Stimulated activated memory B cell treated with anti-CD40 and anti-IgM and Interleukin-4, amounts not matched to agents 10 μg/mL and 1 μg/mL and 100 μg/mL, for 72 hours (primary cell): ENCODE data around the gene SRMS.

Experiments
- ATAC-seq: fragments of 150-1000 bp; cut with Tn5 transposase; 2 replicates; pipeline ENCODE4 v1.10.0; 2021
- H3K27ac Mint-ChIP-seq: one replicate; pipeline ENCODE4 v1.8.0; 2022; ENCODE audit warnings: mild to moderate bottlenecking, mixed read lengths
- H3K27me3 Mint-ChIP-seq: one replicate; pipeline ENCODE4 v1.8.0; 2022; ENCODE audit warnings: mixed read lengths
- H3K36me3 Mint-ChIP-seq: one replicate; pipeline ENCODE4 v1.8.0; 2022; ENCODE audit warnings: mixed read lengths
- H3K4me1 Mint-ChIP-seq: one replicate; pipeline ENCODE4 v1.8.0; 2022; ENCODE audit warnings: mixed read lengths
- H3K4me3 Mint-ChIP-seq: one replicate; pipeline ENCODE4 v1.8.0; 2022; ENCODE audit warnings: mild to moderate bottlenecking, moderate library complexity, mixed read lengths
- H3K9me3 Mint-ChIP-seq: one replicate; pipeline ENCODE4 v1.8.0; 2022; ENCODE audit warnings: mixed read lengths

SRMS gene

DNA sequence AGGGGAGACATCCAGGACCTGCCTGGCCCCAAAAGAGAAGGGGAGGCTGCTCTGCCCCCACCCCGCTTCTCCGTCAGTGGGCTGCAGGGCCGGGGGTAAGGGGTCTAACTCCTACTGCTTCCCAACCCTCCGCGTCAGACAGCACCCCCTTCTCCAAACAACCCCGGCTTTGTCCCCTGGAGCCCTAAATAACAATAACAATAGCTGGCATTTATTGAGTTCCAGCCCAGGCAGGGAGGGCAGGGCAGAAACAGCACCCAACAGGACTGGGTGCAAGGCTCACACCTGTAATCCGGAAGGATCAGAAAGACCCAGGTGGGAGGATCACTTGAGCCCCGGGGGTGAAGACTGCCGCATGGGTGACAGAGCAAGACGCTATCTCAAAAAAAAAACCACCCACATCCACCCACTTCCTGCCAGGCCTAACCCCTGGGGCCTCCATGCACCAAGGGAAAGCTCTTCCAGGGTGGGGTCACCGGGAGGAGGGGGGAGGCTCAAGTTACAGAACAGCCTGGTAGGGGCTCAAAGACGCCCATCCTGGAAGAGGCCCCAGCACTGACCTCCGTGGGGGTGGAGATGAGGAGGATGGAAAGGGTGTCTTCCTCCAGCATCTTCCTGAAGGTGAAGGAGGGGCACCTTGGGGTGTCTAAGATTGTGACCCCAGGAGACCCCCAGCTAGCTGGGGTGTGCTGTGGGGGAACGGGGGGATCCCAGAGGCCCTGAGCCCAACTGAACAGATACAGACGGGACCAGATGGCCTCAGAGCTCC lies 5.1 kb upstream of the SRMS start:
- Mint-ChIP-seq H3K36me3 (no peaks in the 10 kb centered on the region), H3K9me3 (no peaks in the 10 kb centered on the region), H3K27me3 (peaks cover 24% of the 10 kb centered on the region), H3K4me3 (peak overlapping the region; percentile 77), H3K27ac (peak overlapping the region; percentile 76), H3K4me1 (peaks cover 57% of the 10 kb centered on the region)
- ATAC-seq: peak; percentile 56

DNA sequence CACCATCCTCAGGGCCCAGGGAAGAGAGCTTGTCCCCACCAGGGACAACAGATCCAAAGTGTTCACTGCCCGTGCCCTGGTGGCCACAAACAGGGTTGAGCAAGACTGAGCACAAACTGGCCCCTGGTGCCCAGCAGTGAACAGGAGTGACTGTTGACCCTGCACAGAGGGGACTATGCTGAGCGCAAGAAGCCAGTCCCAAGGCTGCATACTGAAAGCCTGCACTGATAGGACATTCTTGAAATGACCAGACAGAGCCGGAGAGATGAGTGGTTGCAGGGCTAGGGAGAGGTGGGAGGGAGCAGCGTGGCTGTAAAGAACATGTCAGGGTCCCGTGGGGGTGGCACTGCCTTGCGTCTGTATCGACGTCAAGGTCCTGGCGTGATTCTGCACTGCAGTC lies 3.5 kb upstream of the SRMS start:
- no peak overlapping the region for H3K4me3 Mint-ChIP-seq
- peaks cover 65% of the 10 kb centered on the region for H3K4me1 Mint-ChIP-seq
- peaks cover 32% of the 10 kb centered on the region for H3K27me3 Mint-ChIP-seq
- no peak for ATAC-seq
- H3K36me3 Mint-ChIP-seq: no peaks in the 10 kb centered on the region
- H3K9me3 Mint-ChIP-seq: no peaks in the 10 kb centered on the region
- H3K27ac Mint-ChIP-seq: no peak overlapping the region

GRCh38 chr20:63549679-63550282 lies 2.2 kb upstream of the SRMS start:
- no peaks in the 10 kb centered on the region for H3K9me3 Mint-ChIP-seq
- no peak for ATAC-seq
- H3K4me3 Mint-ChIP-seq: peak overlapping the region; percentile 43

GRCh38 chr20:63549019-63549418 lies 1.5 kb upstream of the SRMS start:
- ATAC-seq: no peak
- H3K4me1 Mint-ChIP-seq: peaks cover 71% of the 10 kb centered on the region
- H3K9me3 Mint-ChIP-seq: no peaks in the 10 kb centered on the region
- H3K4me3 Mint-ChIP-seq: peak overlapping the region; percentile 43
- H3K27me3 Mint-ChIP-seq: peaks cover 32% of the 10 kb centered on the region
- peak overlapping the region; percentile 63 for H3K27ac Mint-ChIP-seq
- H3K36me3 Mint-ChIP-seq: no peaks in the 10 kb centered on the region

More at GRCh38 chr20:63549679-63550282, 2.2 kb upstream of the SRMS start:
- no peaks in the 10 kb centered on the region for H3K36me3 Mint-ChIP-seq
- peak overlapping the region; percentile 63 for H3K27ac Mint-ChIP-seq
- H3K27me3 Mint-ChIP-seq: peaks cover 32% of the 10 kb centered on the region
- H3K4me1 Mint-ChIP-seq: peaks cover 70% of the 10 kb centered on the region

- Mint-ChIP-seq H3K4me1 (peaks cover 76% of the 10 kb centered on the region), H3K27me3 (peaks cover 32% of the 10 kb centered on the region), H3K4me3 (no peak overlapping the region), H3K9me3 (no peaks in the 10 kb centered on the region), H3K27ac (no peak overlapping the region), H3K36me3 (no peaks in the 10 kb centered on the region)
- no peak for ATAC-seq
Measured at GRCh38 chr20:63548542-63548941, 993 bp upstream of the SRMS start.

- H3K4me3 Mint-ChIP-seq: no peak overlapping the region
- H3K36me3 Mint-ChIP-seq: no peaks in the 10 kb centered on the region
Measured at GRCh38 chr20:63546956-63547724, 409 bp downstream of the SRMS start.

GRCh38 chr20:63546256-63546955 lies 1.1 kb downstream of the SRMS start:
- peaks cover 77% of the 10 kb centered on the region for H3K4me1 Mint-ChIP-seq
- H3K4me3 Mint-ChIP-seq: no peak overlapping the region
- no peaks in the 10 kb centered on the region for H3K36me3 Mint-ChIP-seq
- H3K9me3 Mint-ChIP-seq: no peaks in the 10 kb centered on the region
- peaks cover 32% of the 10 kb centered on the region for H3K27me3 Mint-ChIP-seq
- no peak for ATAC-seq
- H3K27ac Mint-ChIP-seq: no peak overlapping the region

More at GRCh38 chr20:63546956-63547724, 409 bp downstream of the SRMS start:
- Mint-ChIP-seq H3K9me3 (no peaks in the 10 kb centered on the region), H3K27me3 (peaks cover 32% of the 10 kb centered on the region), H3K27ac (no peak overlapping the region), H3K4me1 (peaks cover 78% of the 10 kb centered on the region)
- ATAC-seq: no peak

DNA sequence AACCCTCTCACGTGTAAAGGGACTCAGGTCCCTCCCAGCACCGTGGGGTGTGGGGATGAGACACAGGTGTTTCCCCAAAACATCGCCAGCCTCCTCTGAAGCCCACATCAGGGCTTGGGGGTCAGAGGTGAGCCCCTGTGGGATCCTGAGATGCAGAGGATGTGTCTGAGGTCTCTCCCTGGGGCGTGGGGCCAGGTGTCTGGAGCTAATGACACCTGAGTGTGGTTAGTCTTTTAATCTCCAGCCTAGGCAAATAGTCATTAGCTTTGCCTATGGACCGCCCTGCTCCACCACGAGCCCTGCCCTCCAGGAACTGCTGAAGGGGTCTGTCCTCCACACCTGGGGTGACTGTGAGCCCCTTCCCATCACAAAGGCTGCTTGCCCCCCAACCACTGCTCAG lies 1.7 kb downstream of the SRMS start:
- H3K9me3 Mint-ChIP-seq: no peaks in the 10 kb centered on the region
- H3K27me3 Mint-ChIP-seq: peaks cover 28% of the 10 kb centered on the region
- H3K36me3 Mint-ChIP-seq: no peaks in the 10 kb centered on the region
- no peak for ATAC-seq
- H3K4me3 Mint-ChIP-seq: no peak overlapping the region
- peak overlapping the region; percentile 1 for H3K27ac Mint-ChIP-seq
- peaks cover 72% of the 10 kb centered on the region for H3K4me1 Mint-ChIP-seq

GRCh38 chr20:63544958-63545516 lies 2.5 kb downstream of the SRMS start:
- H3K4me1 Mint-ChIP-seq: peaks cover 72% of the 10 kb centered on the region
- no peaks in the 10 kb centered on the region for H3K9me3 Mint-ChIP-seq
- H3K4me3 Mint-ChIP-seq: no peak overlapping the region
- H3K36me3 Mint-ChIP-seq: no peaks in the 10 kb centered on the region
- H3K27me3 Mint-ChIP-seq: peaks cover 21% of the 10 kb centered on the region
- peak overlapping the region; percentile 1 for H3K27ac Mint-ChIP-seq
- no peak for ATAC-seq

DNA sequence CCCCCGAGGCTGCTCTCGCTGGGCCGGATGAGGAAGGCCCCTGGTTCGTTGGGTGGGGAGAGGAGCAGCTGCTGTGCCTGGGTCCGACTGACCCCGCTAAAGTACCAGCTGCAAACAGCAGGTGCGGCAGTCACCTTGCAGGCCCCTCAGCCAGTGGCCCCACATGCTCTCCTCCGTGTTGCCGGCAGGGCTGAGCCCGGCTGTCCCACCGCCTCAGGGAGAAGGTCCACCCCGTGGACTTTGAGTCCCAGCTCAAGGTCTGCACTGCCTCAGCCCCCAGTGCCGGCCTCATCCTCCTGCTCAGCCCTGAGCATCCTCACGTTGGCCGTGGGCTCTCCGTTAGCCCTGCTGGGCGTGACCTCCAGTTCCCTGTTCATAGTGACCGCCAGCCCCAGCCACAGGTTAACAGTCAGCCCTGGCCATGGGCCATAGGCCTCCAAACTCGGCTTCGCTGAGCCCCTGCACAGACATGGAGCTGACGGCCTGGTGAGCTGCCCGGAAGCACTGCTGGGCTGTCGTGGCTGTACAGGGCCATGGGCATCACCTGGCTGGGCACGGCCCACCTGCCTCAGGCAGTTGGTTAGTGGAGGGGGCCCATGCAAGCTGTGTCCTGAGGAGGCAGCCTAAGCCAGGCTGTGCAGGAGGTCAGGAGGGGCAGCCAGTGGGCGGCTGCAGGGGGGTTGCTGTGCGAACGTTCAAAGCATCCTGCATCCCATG lies 3.1 kb downstream of the SRMS start:
- H3K36me3 Mint-ChIP-seq: no peaks in the 10 kb centered on the region
- peaks cover 71% of the 10 kb centered on the region for H3K4me1 Mint-ChIP-seq
- peaks cover 14% of the 10 kb centered on the region for H3K27me3 Mint-ChIP-seq
- no peak overlapping the region for H3K27ac Mint-ChIP-seq
- H3K9me3 Mint-ChIP-seq: no peaks in the 10 kb centered on the region
- ATAC-seq: no peak
- H3K4me3 Mint-ChIP-seq: no peak overlapping the region

GRCh38 chr20:63543733-63544132 lies 3.8 kb downstream of the SRMS start:
- H3K27ac Mint-ChIP-seq: no peak overlapping the region
- no peak for ATAC-seq

DNA sequence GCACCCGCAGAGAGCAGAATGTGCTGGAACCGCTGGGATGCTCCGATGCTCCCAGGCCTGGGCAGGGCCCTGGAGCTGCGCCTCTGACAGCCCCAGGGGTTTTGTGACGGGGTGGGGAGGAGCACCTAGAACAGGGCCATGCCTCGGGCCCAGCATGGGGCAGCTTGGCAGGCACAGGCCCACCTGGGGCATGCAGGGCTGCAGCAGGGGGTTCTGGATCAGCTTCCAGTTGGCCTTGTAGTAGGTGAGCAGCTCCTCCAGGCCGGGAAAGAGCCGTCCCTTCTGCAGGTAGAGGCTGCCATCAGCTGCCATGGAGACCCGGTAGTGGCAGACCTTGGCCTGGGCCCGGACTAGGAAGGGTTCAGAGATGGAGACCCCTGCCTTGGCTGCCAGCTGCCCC lies 4.4 kb downstream of the SRMS start:
- Mint-ChIP-seq H3K27me3 (peaks cover 8% of the 10 kb centered on the region), H3K9me3 (no peaks in the 10 kb centered on the region), H3K4me3 (peak overlapping the region; percentile 69), H3K4me1 (peaks cover 72% of the 10 kb centered on the region), H3K36me3 (no peaks in the 10 kb centered on the region), H3K27ac (peak overlapping the region; percentile 84)
- ATAC-seq: peak; percentile 40

More at GRCh38 chr20:63543733-63544132, 3.8 kb downstream of the SRMS start:
- no peak overlapping the region for H3K4me3 Mint-ChIP-seq
- no peaks in the 10 kb centered on the region for H3K36me3 Mint-ChIP-seq
- peaks cover 8% of the 10 kb centered on the region for H3K27me3 Mint-ChIP-seq
- H3K9me3 Mint-ChIP-seq: no peaks in the 10 kb centered on the region
- peaks cover 71% of the 10 kb centered on the region for H3K4me1 Mint-ChIP-seq

DNA sequence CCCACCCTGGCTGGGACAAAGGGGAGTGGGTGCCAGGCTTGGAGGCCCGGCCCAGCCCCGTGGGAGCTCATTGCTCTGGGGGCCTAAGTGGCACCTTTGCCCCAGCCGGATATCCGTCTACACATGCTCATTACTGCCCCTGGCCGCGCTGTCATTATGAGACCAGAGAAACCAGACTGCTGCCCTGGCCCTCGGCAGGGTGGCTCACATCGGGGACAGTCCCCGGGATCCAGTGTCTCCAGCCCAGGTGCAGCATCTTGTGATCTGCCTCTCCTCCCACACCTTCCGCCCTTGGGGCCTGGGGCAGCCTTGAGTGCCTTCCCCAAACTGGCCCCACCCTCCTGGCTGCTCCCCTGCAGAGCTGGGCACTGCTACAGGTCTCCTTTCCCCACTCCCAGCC lies 4.9 kb downstream of the SRMS start:
- peak; percentile 84 for ATAC-seq
- H3K4me3 Mint-ChIP-seq: peak overlapping the region; percentile 69
- H3K36me3 Mint-ChIP-seq: no peaks in the 10 kb centered on the region
- no peaks in the 10 kb centered on the region for H3K9me3 Mint-ChIP-seq
- peaks cover 77% of the 10 kb centered on the region for H3K4me1 Mint-ChIP-seq
- H3K27ac Mint-ChIP-seq: peak overlapping the region; percentile 84
- H3K27me3 Mint-ChIP-seq: peaks cover 8% of the 10 kb centered on the region

- H3K4me1 Mint-ChIP-seq: peaks cover 82% of the 10 kb centered on the region
- H3K27ac Mint-ChIP-seq: peak overlapping the region; percentile 84
- H3K4me3 Mint-ChIP-seq: peak overlapping the region; percentile 70
- peak; percentile 1 for ATAC-seq
- peaks cover 7% of the 10 kb centered on the region for H3K27me3 Mint-ChIP-seq
- H3K36me3 Mint-ChIP-seq: no peaks in the 10 kb centered on the region
- no peaks in the 10 kb centered on the region for H3K9me3 Mint-ChIP-seq
Measured at GRCh38 chr20:63542031-63542559, 5.5 kb downstream of the SRMS start.
